Breast epithelium (tissue), 3 donors: ENCODE measurements around the gene HNF4A.
"Not testable (repeated sequence)": the region's sequence is repeated elsewhere in the genome, so short reads cannot be mapped to it uniquely, and the experiment has no call there.

ENCODE experiments used
- CTCF ChIP-seq, 3 donors: fragments of 450-650 bp; IDR thresholded peaks; one replicate each; pipeline ENCODE4 v1.5.1; 2016 to 2017; ENCODE audit warnings: antibody characterized with exemption in 3 of 3, mild to moderate bottlenecking in 3 of 3, moderate library complexity in 3 of 3
- POLR2A ChIP-seq: fragments of 450-650 bp; IDR thresholded peaks from one replicate; pipeline ENCODE4 v1.6.1; 2016; ENCODE audit warnings: antibody characterized with exemption, mild to moderate bottlenecking, moderate library complexity

GRCh38 chr20:44327748-44328147, 27.8 kb upstream of the HNF4A start:
- not testable (repeated sequence) for TF ChIP-seq CTCF (IDR thresholded peaks at IDR 0.05); POLR2A
